Epithelial cell of prostate (primary cell): ENCODE measurements around the gene PRG3.
A peak's percentile ranks its signal among the peaks of the same experiment; 100 is the strongest.
"Not testable (repeated sequence)": the region's sequence is repeated elsewhere in the genome, so short reads cannot be mapped to it uniquely, and the experiment has no call there.

Experiments used
- DNase-seq: peaks from one replicate; pipeline ENCODE4 v3.0.0-alpha.2; 2011; ENCODE audit warnings: low read depth, low spot score
- H3K27ac ChIP-seq: fragments of 450-650 bp; 2 replicates; pipeline ENCODE4 v1.5.1; 2017; ENCODE audit warnings: mild to moderate bottlenecking

The PRG3 gene

GRCh38 chr11:57409321-57410100 is 28.6 kb upstream of the PRG3 start:
- no peak overlapping the region for H3K27ac ChIP-seq
- DNase-seq = no peak

DNA sequence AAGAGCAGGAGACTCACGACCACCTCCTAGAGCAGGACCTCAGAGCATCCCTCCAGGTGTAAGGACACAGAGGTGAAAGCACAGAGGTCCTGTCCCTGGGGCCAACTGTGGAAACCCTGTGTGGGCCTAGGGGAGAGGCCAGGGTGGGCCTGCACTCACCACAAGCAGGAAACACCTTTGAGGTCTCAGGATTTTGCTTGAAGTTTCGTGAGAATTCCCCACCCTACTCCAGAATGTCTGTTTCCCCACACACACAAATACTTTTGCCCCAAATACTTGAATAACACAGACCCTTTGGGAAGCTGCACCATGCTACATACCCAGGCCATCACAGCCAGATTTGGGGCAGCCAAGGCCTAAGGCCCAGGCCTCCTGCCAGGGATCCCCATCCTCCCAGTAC is 27.8 kb upstream of the PRG3 start:
- H3K27ac ChIP-seq = no peak overlapping the region
- no peak for DNase-seq

- DNase-seq = no peak
- no peak overlapping the region for H3K27ac ChIP-seq
Measured at GRCh38 chr11:57407941-57408475, 27.1 kb upstream of the PRG3 start.

- no peak overlapping the region for H3K27ac ChIP-seq
- DNase-seq = no peak
Measured at GRCh38 chr11:57407010-57407920, 26.3 kb upstream of the PRG3 start.

DNA sequence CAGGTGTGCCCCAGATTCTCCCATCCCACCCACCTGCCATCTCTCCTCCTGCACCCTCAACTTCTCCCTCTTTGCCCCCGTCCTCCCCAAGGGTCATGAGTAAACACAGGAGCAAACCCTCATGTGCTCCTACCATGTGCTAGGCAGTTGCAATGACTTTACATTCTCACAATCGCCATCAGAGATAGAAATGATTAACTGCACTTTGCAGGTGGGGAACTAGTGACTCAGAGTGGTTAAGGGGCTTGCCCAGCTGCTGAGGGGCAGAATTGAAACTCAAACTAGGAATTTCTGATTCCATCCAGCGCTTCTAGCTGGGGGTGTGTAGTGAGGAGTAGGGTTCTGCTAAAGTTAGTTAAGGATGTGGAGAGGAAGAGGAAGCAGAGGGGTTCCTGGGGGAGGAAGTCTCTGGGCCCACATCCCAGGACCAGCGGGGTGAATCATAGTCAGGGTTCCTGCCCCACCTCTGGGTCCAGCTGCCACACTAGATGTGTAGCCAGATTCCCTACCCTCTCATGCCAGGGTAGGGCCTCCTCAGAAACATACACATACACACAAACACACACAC is 25.5 kb upstream of the PRG3 start:
- no peak for DNase-seq

GRCh38 chr11:57405271-57405860 is 24.4 kb upstream of the PRG3 start:
- no peak for DNase-seq
- no peak overlapping the region for H3K27ac ChIP-seq

More for the DNA sequence above, 25.5 kb upstream of the PRG3 start:
- H3K27ac ChIP-seq = no peak overlapping the region

DNA sequence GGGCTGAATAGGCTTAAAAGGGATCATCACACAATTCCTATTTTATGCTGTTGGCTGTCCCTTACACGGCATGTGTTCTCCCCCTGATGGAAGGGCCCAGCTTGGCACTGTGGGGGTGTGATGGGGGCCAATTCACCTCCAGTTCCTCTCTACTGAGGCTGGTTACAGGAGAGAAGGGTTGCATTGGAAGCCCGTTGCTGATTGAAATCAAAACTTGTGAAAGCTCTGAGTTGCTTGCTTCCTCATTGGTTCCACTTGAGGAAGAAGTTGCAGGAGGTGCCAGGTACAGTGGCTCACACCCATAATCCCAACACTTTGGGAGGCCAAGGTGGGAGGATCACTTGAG is 22.8 kb upstream of the PRG3 start:
- H3K27ac ChIP-seq = no peak overlapping the region
- no peak for DNase-seq

- not testable (repeated sequence) for DNase-seq, H3K27ac ChIP-seq
Measured at GRCh38 chr11:57403003-57403801, 22.3 kb upstream of the PRG3 start.

DNA sequence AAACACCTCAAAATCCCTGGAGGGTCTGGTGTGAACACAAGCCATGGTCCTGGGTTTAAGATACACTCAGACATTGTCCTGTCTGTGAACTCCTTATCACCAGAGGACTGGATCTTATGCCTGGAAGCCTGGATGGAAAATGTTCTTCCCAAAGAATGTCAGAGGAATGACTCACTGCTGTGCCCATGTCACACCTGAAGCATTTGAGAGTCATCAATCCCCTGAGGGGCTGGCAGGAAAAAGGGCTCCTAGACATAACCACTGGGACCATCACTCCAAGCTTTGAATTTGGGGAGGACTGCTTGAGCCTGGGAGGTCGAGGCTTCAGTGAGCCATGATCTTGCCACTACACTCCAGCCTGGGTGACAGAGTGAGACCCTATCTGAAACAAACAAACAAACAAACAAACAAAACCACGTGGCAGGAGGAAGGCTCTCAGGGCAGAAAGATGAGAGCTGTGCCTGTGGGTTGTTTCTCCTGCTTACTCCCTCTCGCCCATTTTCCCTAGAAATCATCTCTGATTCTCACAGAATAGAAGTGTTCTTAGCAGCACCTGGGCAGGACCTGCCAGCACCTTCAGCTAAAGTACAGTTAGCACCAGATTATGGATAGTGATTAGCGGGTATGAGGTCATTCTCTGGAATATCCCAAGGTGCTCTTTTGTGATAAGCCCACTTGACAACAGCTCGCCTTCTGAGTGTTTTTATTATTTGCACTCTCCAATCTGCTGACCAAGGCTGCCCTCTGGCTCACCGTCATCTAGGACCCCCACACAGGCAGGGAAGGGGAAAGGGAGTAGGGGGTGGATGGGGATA is 21.4 kb upstream of the PRG3 start:
- no peak for DNase-seq
- peak overlapping the region; percentile 15 for H3K27ac ChIP-seq

DNA sequence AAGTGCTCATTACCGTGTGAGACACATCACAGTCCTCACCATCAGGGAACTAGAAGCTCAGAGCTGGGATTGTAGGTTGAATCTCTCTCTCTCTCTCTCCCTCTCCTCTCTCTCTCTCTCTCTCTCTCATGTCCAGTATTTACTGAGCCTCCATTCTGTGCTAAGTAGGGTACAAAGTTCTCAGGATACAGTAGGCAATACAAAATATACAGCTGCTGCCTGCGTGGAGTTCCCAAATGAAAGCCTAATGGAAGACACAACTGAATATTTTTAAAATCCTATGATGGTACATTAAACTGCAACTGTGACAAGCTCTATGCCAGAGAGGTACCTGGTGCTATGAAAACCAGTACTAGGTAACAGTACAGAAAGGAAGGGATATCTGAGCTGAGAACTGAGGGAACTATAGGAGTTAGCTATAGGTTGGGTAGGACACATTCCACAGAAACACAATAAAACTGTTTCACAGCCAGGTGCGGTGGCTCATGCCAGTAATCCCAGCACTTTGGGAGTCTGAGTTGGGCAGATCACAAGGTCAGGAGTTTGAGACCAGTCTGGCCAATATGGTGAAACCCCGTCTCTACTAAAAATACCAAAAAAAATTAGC is 19.1 kb upstream of the PRG3 start:
- H3K27ac ChIP-seq = peak overlapping the region; percentile 25

GRCh38 chr11:57399221-57399620 is 18.3 kb upstream of the PRG3 start:
- H3K27ac ChIP-seq = peak overlapping the region; percentile 25
- DNase-seq = peak; percentile 6

More for the DNA sequence above, 19.1 kb upstream of the PRG3 start:
- no peak for DNase-seq

GRCh38 chr11:57397394-57397990 is 16.5 kb upstream of the PRG3 start:
- H3K27ac ChIP-seq = no peak overlapping the region
- DNase-seq = no peak

DNA sequence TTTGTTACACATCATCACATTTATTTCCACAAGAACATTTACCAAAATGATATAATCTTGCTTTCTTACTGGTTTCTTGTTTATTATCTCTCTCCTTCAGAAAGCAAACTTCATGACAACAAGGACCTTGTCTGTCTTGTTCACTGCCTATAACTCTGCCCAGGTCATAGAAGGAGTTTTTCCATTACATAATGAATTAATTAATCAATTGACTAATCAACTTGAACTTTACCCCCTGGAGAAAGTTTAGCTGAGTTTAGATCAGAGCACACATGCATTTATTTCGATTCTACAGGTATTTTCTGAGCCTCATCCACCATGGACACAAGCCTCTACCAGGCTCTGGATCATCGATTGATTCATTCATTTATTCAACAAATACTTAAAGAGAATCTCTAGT is 15.8 kb upstream of the PRG3 start:
- H3K27ac ChIP-seq = no peak overlapping the region
- no peak for DNase-seq

GRCh38 chr11:57395905-57396623 is 15.1 kb upstream of the PRG3 start:
- H3K27ac ChIP-seq = no peak overlapping the region
- DNase-seq = no peak

DNA sequence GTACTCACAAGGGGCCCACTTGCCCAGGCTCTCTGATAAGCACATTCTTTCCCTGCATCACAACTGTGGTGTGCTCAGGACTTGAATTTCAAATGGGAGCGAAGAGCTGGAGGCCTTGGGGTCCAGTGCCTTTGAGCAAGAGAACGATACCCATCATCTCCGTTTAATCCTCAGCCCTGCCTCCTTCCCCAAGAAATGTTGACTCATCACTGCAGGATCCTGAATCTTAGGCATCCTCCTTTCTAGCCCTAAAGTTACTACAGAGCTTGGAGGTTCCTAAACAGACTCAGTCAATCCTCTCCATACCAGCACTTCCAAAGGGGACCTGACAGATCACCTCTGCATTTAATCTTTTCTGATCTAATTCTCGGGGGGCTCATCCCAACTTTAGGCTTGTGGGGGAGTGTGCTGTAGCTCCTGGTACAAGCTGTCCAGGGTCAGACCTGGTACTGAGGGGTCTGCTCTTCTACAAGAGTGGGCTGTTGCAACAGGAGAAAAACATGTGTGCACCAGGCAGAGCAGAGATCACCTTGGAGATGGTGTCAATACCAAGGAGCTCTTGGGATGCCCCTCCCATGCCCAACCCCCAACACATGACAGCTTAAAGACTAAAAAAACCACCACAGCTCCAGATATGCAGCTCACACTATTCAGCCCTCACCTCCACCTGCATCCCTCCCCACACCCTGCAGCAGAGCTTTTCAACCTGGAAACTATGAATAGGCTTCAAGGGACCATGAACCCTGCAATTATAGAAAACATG is 13.4 kb upstream of the PRG3 start:
- DNase-seq = no peak

GRCh38 chr11:57392763-57393105 is 11.8 kb upstream of the PRG3 start:
- no peak overlapping the region for H3K27ac ChIP-seq

More for the DNA sequence above, 13.4 kb upstream of the PRG3 start:
- H3K27ac ChIP-seq = no peak overlapping the region

More at GRCh38 chr11:57392763-57393105, 11.8 kb upstream of the PRG3 start:
- DNase-seq = no peak
